Measurements from ENCODE around the gene PIEZO1.

The PIEZO1 gene

DNA sequence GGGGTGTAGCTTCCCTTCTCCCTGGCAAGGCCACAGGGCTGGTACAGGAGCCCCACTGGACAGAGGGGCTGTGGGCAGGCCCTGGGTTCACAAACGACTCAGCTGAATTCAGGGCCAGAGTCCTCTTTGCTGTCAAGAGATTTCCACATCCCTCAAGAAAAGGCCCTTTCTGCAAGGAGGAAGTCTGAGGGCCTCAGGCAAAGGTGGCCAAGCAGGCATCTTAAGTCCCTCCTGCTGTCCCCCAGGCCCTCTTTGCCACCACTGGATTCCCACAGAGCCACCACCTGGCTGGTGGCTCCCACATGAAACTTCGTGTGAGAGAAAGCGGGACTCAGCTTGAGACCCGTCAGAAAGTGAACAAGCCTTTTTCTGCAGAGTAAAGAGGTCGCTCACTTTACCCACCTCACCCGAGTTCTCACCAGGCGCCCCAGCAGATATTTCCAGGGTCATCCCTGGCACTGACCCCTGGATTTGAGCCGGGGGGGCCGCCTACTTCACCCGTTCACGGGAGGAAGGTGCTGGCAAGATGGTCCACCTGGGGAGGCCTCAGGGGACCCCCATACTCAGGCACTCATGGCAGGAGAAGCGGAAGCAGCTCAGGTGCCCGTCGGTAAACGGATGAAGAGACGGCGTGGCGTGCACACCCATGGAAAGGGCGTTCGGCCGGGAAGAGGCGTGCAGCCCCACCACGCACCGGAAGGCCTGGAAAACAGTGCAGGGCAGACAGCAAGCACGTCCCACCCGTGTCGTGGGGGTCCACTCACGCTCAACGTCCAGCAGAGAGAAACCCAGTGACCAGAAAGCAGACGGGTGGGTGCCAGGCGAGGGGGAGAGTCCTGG is 82.4 kb downstream of the PIEZO1 start:
- no peak for TF ChIP-seq POLR2AphosphoS5 (IDR thresholded peaks at IDR 0.05; ENCODE audit: low read depth, low read length)
- DNase-seq (ENCODE audit: insufficient read length, low spot score) = no peak
- peak; percentile 5 for FAIRE-seq

DNA sequence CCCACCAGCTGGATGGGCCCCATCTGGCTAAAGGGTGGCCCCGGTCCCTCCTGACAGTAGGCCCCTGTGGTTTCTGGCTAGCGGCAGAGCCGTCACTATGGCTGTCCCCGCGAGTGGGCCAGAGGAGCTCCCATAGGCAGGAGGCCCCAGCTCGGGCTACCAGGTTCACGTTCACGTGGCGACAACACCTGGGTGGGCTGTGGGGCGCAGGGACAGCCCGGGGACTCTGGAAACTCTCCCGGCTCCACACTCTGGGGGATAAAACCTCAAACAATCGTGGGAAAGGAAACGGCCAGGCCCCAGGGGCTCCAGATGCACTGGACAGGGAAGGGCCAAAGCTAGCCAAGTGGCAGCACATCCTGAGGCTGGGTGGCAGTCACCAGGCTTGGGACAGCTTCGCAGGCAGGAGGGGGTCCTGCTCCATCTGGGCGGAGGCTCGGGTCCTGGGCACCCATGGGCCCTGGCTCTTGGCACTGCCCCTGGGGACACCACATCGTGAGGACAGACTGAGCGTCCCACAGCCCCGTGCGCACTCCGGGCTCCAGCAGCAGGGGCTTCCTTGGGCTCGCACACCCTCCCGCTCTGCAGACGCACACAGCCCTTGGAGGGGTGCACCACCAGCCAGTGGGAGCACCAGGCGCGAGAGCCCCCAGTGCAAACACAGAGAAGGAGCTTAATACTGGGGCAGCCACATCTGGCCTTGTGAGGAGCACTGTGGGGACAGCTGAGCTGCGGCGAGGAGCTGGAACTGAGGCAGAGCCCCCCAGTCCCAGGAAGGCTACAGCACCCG is 83.2 kb downstream of the PIEZO1 start:
- no peak for DNase-seq (ENCODE audit: insufficient read length, low spot score)
- no peak for TF ChIP-seq POU2F2 (IDR thresholded peaks at IDR 0.05; ENCODE audit: low read depth, low read length)
- no peak for TF ChIP-seq SPI1 (IDR thresholded peaks at IDR 0.05; ENCODE audit: low read depth, low read length)
- no peak for TF ChIP-seq PAX5 (IDR thresholded peaks at IDR 0.05; ENCODE audit: insufficient read depth, low read length, severe bottlenecking)
- TF ChIP-seq POLR2A (IDR thresholded peaks at IDR 0.05; ENCODE audit: low read depth, low read length) = no peak
- TF ChIP-seq TAF1 (IDR thresholded peaks at IDR 0.05; ENCODE audit: low read depth, low read length) = no peak
- no peak for TF ChIP-seq POLR2AphosphoS5 (IDR thresholded peaks at IDR 0.05; ENCODE audit: low read depth, low read length)
- FAIRE-seq = no peak

DNA sequence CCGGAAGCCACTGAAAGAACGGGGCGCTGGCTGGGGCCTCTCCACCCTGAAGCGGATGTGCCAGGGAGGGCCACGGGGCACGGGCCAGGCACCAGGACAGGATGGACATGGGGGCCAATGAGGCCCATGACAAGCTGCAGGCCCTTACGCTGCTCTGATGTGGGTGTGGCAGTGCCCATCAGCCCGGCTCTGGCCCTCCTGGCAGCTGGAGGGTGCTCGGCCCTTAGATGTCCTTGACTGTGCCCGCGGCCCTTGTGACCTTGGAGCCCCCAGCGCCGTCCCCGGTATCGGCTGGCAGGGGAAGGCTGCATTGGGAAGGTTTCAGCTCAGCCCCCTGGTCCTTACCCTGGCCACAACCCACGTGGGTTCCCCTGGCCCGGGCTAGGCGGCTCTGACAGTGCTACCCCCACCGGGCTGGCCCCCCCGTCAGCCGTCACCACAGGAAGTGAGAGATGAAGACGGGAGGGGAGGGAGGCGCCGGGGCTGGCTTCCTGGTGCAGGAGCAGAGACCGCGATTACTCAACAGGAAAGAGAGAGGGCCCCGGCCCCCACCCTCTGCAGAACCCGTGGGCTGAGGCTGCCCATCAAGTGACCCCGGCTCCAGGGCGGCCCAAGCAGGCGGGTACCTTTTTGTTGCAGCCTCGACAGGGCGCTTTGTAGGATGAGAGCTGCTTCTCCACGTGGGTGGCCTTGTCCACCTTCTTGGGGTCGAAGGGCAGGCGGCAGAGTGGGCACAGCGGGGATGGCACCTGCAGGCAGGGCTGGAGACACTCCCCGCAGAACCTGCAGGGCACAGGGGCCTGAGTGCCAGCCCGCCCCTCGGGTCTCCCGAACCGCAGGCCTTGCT is 84.2 kb downstream of the PIEZO1 start:
- FAIRE-seq (peak; percentile 92), DNase-seq (ENCODE audit: insufficient read length, low spot score) (peak; percentile 95)

DNA sequence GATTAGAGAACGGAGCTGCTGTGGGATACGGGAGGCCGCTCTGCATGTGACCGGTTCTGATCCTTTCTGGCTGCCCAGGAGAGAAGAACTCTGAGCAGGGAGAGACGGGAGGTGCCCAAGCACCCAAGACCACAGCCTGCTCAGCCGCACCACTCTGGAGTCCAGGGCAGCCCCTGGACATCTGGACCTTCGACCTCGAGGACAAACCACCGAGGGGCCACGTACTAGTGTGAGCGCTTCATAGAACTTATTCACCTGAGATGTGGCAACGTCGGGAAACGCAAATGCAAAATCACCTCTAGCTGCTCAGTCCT is 84.7 kb downstream of the PIEZO1 start:
- no peak for DNase-seq (ENCODE audit: insufficient read length, low spot score)
- no peak for TF ChIP-seq POU2F2 (IDR thresholded peaks at IDR 0.05; ENCODE audit: low read depth, low read length)
- TF ChIP-seq TAF1 (IDR thresholded peaks at IDR 0.05; ENCODE audit: low read depth, low read length) = no peak
- no peak for TF ChIP-seq POLR2AphosphoS5 (IDR thresholded peaks at IDR 0.05; ENCODE audit: low read depth, low read length)
- TF ChIP-seq PAX5 (IDR thresholded peaks at IDR 0.05; ENCODE audit: insufficient read depth, low read length, severe bottlenecking) = no peak
- no peak for TF ChIP-seq POLR2A (IDR thresholded peaks at IDR 0.05; ENCODE audit: low read depth, low read length)
- no peak for TF ChIP-seq SPI1 (IDR thresholded peaks at IDR 0.05; ENCODE audit: low read depth, low read length)
- no peak for FAIRE-seq

More for the DNA sequence above, 84.2 kb downstream of the PIEZO1 start:
- TF ChIP-seq POU2F2 (IDR thresholded peaks at IDR 0.05; ENCODE audit: low read depth, low read length) = no peak
- peak; percentile 64 for TF ChIP-seq SPI1 (IDR thresholded peaks at IDR 0.05; ENCODE audit: low read depth, low read length)
- peak; percentile 45; the same call in 1 of the 2 replicates for TF ChIP-seq POLR2A (IDR thresholded peaks at IDR 0.05; ENCODE audit: low read depth, low read length)

DNA sequence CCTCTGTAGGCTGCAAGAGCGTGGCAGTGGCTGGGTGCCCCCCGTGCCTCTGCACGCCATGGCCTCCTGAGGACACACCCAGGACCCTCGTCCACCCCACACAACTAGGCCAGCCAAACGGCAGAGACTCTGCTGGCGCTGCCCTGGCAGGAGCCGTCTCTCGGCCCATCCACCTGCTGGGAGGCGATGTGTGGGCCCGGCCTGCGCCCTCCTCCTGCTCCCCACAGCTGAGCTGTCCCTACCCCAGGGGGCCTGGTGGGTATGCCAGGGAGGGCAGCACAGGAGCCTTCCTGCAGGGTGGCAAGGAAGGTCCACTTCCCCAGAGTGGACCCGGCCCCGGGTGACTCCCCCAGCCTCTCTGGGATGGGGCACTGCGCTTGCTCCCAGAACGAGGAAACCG is 85.8 kb downstream of the PIEZO1 start:
- no peak for FAIRE-seq
- no peak for DNase-seq (ENCODE audit: insufficient read length, low spot score)
- TF ChIP-seq POLR2A (IDR thresholded peaks at IDR 0.05; ENCODE audit: low read depth, low read length) (no peak), POLR2AphosphoS5 (IDR thresholded peaks at IDR 0.05; ENCODE audit: low read depth, low read length) (no peak), POU2F2 (IDR thresholded peaks at IDR 0.05; ENCODE audit: low read depth, low read length) (no peak), PAX5 (IDR thresholded peaks at IDR 0.05; ENCODE audit: insufficient read depth, low read length, severe bottlenecking) (no peak), SPI1 (IDR thresholded peaks at IDR 0.05; ENCODE audit: low read depth, low read length) (no peak), TAF1 (IDR thresholded peaks at IDR 0.05; ENCODE audit: low read depth, low read length) (no peak)

DNA sequence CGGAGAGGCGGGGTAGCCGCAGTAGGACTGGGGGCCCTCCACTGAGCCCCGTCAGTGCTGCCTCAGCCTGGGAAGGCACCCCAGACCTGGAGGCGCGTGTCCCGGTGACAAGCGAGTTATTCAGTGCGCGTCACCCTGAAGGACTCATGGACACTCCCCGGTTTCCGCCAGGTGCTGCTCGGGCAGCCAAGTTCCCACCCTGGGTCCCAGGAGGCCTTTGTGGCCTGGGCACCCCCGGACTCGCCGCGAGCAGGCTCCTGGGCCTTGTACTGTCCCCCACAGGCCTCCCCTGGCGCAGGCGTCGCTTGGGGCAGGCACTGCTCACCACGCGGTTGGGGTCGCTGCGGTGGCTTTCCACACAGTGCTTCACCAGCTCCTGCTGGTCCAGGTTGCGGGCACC is 86.4 kb downstream of the PIEZO1 start:
- no peak for FAIRE-seq
- DNase-seq (ENCODE audit: insufficient read length, low spot score) = no peak
- no peak for TF ChIP-seq POU2F2 (IDR thresholded peaks at IDR 0.05; ENCODE audit: low read depth, low read length)
- TF ChIP-seq PAX5 (IDR thresholded peaks at IDR 0.05; ENCODE audit: insufficient read depth, low read length, severe bottlenecking) = no peak
- TF ChIP-seq POLR2A (IDR thresholded peaks at IDR 0.05; ENCODE audit: low read depth, low read length) = no peak
- no peak for TF ChIP-seq POLR2AphosphoS5 (IDR thresholded peaks at IDR 0.05; ENCODE audit: low read depth, low read length)
- no peak for TF ChIP-seq TAF1 (IDR thresholded peaks at IDR 0.05; ENCODE audit: low read depth, low read length)
- no peak for TF ChIP-seq SPI1 (IDR thresholded peaks at IDR 0.05; ENCODE audit: low read depth, low read length)

DNA sequence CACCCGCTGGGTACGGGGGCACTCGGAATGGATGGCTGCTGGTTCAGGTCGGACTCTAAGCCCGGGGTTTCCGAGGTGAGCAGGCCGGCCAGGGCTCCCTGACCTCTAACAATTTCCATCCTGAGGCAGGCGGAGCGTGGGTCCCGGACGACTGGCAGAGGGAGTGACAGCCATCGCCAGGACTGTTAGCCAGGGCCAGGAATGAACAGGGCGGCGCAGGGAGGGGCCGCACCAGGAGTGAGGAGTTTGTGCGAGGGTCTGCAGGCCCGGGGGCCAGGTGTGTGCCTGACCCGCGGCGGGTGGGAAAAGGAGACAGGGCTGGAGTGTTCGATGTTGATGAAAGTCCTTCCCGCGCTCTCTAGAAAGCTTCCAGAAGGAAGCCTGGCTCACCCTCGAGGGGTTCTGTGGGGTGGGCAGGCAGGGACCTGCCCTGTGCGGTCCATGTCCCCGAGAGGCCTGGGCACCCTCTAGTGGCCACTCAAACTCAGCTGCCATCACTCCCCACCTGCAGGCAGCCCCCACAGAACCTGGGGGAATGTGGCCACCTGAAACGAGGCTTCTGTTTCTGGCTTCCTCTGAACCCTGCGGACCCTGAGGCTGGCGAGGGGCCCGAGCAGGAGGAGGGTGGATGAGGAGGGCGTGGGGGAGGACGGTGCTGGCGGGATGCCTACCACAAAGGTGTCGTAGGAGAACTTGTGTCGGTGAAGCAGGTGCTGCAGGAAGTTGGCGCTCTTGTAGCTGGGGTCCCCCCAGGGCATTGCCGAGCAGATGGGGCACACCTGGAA is 87.0 kb downstream of the PIEZO1 start:
- no peak for TF ChIP-seq POLR2AphosphoS5 (IDR thresholded peaks at IDR 0.05; ENCODE audit: low read depth, low read length)
- DNase-seq (ENCODE audit: insufficient read length, low spot score) (no peak), FAIRE-seq (peak; percentile 26)

DNA sequence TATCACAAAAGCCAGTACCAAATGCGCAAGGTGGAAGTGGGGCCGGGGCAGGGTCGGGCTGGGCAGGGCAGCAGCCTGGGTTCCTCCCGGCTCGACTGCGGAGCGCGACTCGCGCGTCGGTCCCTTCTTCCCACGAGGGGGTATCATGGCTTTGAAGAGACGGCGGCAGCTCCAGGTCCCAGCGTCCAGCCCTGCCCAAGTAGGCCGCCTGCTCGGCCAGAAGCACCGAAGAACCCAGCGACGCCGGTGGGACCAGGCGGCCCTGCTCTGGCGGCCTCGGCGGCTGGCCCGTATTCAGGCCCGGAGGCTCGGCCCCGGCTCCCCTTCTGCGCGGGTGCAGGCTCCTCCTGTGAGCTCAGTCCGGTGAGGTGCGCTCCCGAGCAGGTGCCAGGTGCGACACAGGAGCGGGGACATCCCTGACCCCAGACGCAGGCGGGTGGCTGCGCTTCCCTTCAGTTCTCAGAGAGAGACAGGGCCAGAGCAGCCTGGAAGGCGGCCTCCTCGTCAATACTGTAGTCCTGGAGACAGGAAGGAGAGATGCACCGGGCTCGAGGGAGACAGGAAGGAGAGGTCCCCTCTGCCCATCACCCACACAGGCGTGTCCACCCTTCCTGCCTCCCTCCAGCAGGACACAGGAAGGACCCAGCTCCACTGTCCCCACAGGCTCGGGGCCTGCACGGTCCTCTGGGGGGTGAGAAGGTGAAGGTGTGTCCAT is 87.7 kb downstream of the PIEZO1 start:
- no peak for FAIRE-seq

More for the DNA sequence above, 87.7 kb downstream of the PIEZO1 start:
- no peak for DNase-seq (ENCODE audit: insufficient read length, low spot score)
- TF ChIP-seq SPI1 (IDR thresholded peaks at IDR 0.05; ENCODE audit: low read depth, low read length) (no peak), POLR2A (IDR thresholded peaks at IDR 0.05; ENCODE audit: low read depth, low read length) (no peak), POLR2AphosphoS5 (IDR thresholded peaks at IDR 0.05; ENCODE audit: low read depth, low read length) (no peak), POU2F2 (IDR thresholded peaks at IDR 0.05; ENCODE audit: low read depth, low read length) (no peak), TAF1 (IDR thresholded peaks at IDR 0.05; ENCODE audit: low read depth, low read length) (no peak), PAX5 (IDR thresholded peaks at IDR 0.05; ENCODE audit: insufficient read depth, low read length, severe bottlenecking) (no peak)
